Fibroblast of lung (primary cell): ENCODE data around the gene DTX3.

Experiments
- EZH2 ChIP-seq: IDR thresholded peaks from 2 replicates; pipeline ENCODE4 v1.5.1; 2012; ENCODE audit warnings: low read length, control low read depth, mild to moderate bottlenecking; ENCODE audit errors: missing control alignments
- TF ChIP-seq, protein P1 (sequence below), 2 donors: IDR thresholded peaks in 1 of 2; conservative IDR thresholded peaks in 1 of 2; 1 replicate in 1 of 2; 2 replicates in 1 of 2; pipeline ENCODE4 v1.5.1; 2011 to 2012; ENCODE audit warnings: low read length in 2 of 2, control low read depth in 1 of 2, inconsistent platforms in 1 of 2, low read depth in 1 of 2, mild to moderate bottlenecking in 1 of 2

DNA sequence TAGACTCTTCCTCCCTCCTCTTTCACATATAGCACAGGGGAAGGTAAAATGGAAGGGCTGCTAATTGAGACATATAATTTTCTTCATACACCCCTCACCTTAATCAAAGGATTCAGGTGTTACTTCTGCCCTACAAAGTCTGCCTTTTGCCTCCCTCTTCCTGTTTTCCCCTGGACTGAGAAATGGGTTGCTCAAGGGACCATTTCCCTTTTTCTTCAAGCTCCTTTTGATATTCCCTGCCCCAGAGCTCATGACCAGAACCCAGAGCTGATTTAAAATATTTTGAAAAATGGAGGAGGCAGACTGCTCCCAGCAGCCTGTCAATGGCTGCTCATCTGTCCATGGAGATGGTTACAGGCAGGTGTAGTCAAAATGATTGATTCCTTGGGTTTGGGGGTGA lies 19.9 kb upstream of the DTX3 start:
- TF ChIP-seq, protein P1, sequence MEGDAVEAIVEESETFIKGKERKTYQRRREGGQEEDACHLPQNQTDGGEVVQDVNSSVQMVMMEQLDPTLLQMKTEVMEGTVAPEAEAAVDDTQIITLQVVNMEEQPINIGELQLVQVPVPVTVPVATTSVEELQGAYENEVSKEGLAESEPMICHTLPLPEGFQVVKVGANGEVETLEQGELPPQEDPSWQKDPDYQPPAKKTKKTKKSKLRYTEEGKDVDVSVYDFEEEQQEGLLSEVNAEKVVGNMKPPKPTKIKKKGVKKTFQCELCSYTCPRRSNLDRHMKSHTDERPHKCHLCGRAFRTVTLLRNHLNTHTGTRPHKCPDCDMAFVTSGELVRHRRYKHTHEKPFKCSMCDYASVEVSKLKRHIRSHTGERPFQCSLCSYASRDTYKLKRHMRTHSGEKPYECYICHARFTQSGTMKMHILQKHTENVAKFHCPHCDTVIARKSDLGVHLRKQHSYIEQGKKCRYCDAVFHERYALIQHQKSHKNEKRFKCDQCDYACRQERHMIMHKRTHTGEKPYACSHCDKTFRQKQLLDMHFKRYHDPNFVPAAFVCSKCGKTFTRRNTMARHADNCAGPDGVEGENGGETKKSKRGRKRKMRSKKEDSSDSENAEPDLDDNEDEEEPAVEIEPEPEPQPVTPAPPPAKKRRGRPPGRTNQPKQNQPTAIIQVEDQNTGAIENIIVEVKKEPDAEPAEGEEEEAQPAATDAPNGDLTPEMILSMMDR (conservative IDR thresholded peaks at IDR 0.05 in 1 of 2, IDR thresholded peaks at IDR 0.05 in 1 of 2; ENCODE audit: low read depth in 1 of 2, low read length in 2 of 2) = no peak
- no peak for TF ChIP-seq EZH2
